IPS-20b (cell line): ENCODE measurements around the gene SF3B3.

Experiments used
- H3K27ac ChIP-seq: one replicate; pipeline ENCODE4 v1.5.1; 2013; ENCODE audit warnings: low read length
- H3K27me3 ChIP-seq: 2 replicates; pipeline ENCODE4 v1.6.1; 2013; ENCODE audit warnings: mild to moderate bottlenecking, low read length, inconsistent platforms; ENCODE audit not compliant: insufficient read depth
- H3K36me3 ChIP-seq: 2 replicates; pipeline ENCODE4 v1.6.1; 2013; ENCODE audit warnings: low read depth, mild to moderate bottlenecking, inconsistent platforms, low read length, moderate library complexity; ENCODE audit not compliant: insufficient read depth
- H3K4me1 ChIP-seq: 2 replicates; pipeline ENCODE4 v1.6.1; 2013; ENCODE audit warnings: mild to moderate bottlenecking, control low read depth, inconsistent platforms, low read length, moderate library complexity; ENCODE audit not compliant: insufficient read depth
- H3K4me3 ChIP-seq: 2 replicates; pipeline ENCODE4 v1.5.1; 2013; ENCODE audit warnings: mild to moderate bottlenecking, low read length, inconsistent platforms
- H3K9ac ChIP-seq: 2 replicates; pipeline ENCODE4 v1.6.1; 2013; ENCODE audit warnings: low read depth, mild to moderate bottlenecking, inconsistent platforms, low read length, moderate library complexity
- H3K9me3 ChIP-seq: 2 replicates; pipeline ENCODE4 v1.6.1; 2013; ENCODE audit warnings: mild to moderate bottlenecking, low read depth, low read length, inconsistent platforms; ENCODE audit not compliant: insufficient read depth

The SF3B3 gene

DNA sequence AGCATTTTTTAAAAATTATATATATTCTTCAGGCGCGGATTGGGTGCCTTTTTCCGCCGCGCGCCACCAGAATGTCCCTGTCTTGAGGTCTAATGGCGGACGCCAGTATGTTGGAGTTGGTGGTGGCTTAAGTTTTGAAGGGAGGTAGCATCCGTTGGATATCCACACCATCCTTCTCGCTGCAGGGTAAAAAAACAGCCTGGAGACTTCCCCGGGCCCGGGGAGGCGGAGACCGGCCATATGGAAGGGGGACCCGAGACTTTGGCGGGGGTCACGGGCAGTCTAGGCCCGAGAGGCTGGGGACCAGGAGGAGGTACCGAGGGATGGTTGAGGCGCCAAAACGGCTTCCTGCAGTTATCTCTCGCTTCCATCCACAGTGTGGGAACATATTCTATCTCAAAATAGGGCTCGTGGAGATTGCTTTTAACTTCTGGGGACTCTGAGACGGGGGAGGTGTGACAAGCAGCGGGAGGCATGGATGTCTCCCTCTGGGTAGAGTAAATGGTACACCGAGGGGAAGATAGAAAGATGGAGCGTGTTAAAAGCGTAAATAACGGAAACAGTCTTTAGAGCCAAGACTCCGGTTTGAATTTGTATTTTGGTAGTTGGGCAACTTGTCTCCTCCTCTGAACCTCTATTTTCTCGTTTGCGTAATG lies at the start of gene SF3B3:
SF3B3 (plus strand) TSS at position 74 of the 656 bp plus-strand sequence. CDS start 2,841 bp downstream, outside the sequence.
- Histone ChIP-seq H3K9ac (peak within 1 kb of the TSS; percentile 100), H3K4me3 (peak within 1 kb of the TSS; percentile 93), H3K27ac (peak within 1 kb of the TSS; percentile 96), H3K9me3 (no peaks in the 10 kb centered on the region), H3K36me3 (peaks cover 37% of the 10 kb centered on the region), H3K4me1 (peaks cover 9% of the 10 kb centered on the region; the same call in 1 of the 2 replicates), H3K27me3 (no peaks in the 10 kb centered on the region)

GRCh38 chr16:70474320-70475053 lies 49.1 kb upstream of the SF3B3 start:
- H3K9me3 ChIP-seq = no peaks in the 10 kb centered on the region
- no peaks in the 10 kb centered on the region for H3K4me1 ChIP-seq
- H3K4me3 ChIP-seq = no peak overlapping the region
- H3K36me3 ChIP-seq = peaks cover under 1% of the 10 kb centered on the region; the same call in 1 of the 2 replicates
- no peaks in the 10 kb centered on the region for H3K27me3 ChIP-seq
- no peak overlapping the region for H3K9ac ChIP-seq
- no peak overlapping the region for H3K27ac ChIP-seq

DNA sequence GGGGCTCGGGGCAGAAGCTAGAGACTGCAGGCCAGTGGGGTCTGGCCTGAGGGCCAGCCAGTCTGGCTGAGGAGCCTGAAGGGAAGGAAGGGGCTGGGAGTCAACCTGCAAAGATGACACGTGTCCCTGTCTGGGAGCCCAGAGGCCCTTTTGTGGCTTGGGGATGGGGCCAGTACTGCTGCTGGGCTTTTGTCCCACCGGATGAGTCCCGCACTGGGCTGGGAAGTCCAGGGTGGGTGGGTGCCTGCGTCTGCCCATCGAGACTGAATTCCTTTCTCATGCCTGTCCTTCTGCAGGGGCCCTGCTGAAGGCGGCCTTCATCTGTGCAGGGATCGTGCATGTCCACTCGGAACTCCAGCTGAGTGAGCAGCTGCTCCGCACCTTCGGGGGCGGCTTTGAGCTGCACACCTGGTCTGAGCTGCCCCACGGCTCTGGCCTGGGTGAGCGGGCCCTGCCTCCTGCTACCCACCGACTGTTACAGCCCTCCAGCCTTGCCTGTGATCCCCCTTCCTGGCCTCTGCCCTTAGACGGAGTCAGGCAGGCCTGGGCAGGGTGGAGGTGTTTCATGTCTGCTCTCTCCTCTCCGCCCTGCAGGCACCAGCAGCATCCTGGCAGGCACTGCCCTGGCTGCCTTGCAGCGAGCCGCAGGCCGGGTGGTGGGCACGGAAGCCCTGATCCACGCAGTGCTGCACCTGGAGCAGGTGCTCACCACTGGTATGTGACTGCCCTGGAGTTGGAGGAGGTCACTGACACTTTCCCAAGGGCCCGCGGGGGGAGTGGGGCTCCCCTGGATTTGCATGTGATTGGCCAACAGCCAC lies 48.4 kb upstream of the SF3B3 start:
- Histone ChIP-seq H3K27me3 (no peaks in the 10 kb centered on the region), H3K9me3 (no peaks in the 10 kb centered on the region), H3K36me3 (peaks cover 9% of the 10 kb centered on the region), H3K9ac (no peak overlapping the region), H3K27ac (no peak overlapping the region), H3K4me1 (no peaks in the 10 kb centered on the region), H3K4me3 (no peak overlapping the region)

GRCh38 chr16:70476272-70477020 lies 47.2 kb upstream of the SF3B3 start:
- Histone ChIP-seq H3K9me3 (no peaks in the 10 kb centered on the region), H3K4me1 (no peaks in the 10 kb centered on the region), H3K27me3 (no peaks in the 10 kb centered on the region), H3K9ac (no peak overlapping the region), H3K27ac (no peak overlapping the region), H3K4me3 (no peak overlapping the region), H3K36me3 (peaks cover 20% of the 10 kb centered on the region)

GRCh38 chr16:70478169-70478568 lies 45.4 kb upstream of the SF3B3 start:
- Histone ChIP-seq H3K9me3 (no peaks in the 10 kb centered on the region), H3K9ac (no peak overlapping the region), H3K27me3 (no peaks in the 10 kb centered on the region), H3K36me3 (peaks cover 31% of the 10 kb centered on the region), H3K4me3 (no peak overlapping the region), H3K27ac (no peak overlapping the region), H3K4me1 (no peaks in the 10 kb centered on the region)

- Histone ChIP-seq H3K27ac (no peak overlapping the region), H3K4me3 (no peak overlapping the region), H3K9ac (no peak overlapping the region), H3K4me1 (no peaks in the 10 kb centered on the region), H3K9me3 (no peaks in the 10 kb centered on the region), H3K27me3 (no peaks in the 10 kb centered on the region), H3K36me3 (peaks cover 38% of the 10 kb centered on the region)
Observed at GRCh38 chr16:70478912-70479341, 44.7 kb upstream of the SF3B3 start.

GRCh38 chr16:70480127-70481105 lies 43.2 kb upstream of the SF3B3 start:
- H3K36me3 ChIP-seq = peaks cover 39% of the 10 kb centered on the region
- no peaks in the 10 kb centered on the region for H3K9me3 ChIP-seq
- no peak overlapping the region for H3K9ac ChIP-seq
- no peak overlapping the region for H3K27ac ChIP-seq
- H3K4me3 ChIP-seq = no peak overlapping the region
- no peaks in the 10 kb centered on the region for H3K4me1 ChIP-seq
- no peaks in the 10 kb centered on the region for H3K27me3 ChIP-seq

DNA sequence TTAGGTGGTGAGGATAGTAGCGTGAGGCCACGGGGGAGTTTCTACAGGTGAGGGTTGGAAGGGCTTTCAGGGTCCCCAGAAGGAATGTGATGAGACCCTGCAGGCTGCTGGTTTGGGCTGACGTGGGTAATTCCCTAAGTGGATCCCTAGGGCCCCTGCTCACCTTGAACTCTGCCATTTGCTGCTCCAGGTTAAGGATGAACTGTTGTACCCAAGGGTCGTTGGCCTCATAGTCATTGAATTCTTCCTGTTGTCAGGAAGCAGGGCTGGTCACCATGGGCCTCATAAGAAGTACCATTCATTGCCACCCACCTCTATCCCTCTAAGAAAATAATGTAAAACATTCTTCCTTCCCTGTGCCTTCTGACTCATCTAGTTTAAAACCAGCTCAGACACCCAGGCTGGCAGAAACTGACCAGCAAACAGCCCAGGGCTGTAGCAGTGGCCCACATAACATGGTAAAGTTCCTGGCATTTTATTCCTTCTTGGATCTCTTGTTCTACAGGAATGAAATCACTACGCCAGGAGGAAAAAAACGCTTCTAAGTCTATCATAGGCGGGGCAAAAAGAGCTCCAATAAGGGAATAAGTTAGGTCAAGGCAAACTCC lies 41.6 kb upstream of the SF3B3 start:
- peaks cover 43% of the 10 kb centered on the region for H3K36me3 ChIP-seq
- no peaks in the 10 kb centered on the region for H3K4me1 ChIP-seq
- H3K27ac ChIP-seq = no peak overlapping the region
- no peak overlapping the region for H3K9ac ChIP-seq
- no peaks in the 10 kb centered on the region for H3K9me3 ChIP-seq
- H3K4me3 ChIP-seq = no peak overlapping the region
- no peaks in the 10 kb centered on the region for H3K27me3 ChIP-seq

- peaks cover 43% of the 10 kb centered on the region for H3K36me3 ChIP-seq
- no peak overlapping the region for H3K27ac ChIP-seq
- no peak overlapping the region for H3K9ac ChIP-seq
Observed at GRCh38 chr16:70482624-70483023, 41.0 kb upstream of the SF3B3 start.

GRCh38 chr16:70483426-70483825 lies 40.2 kb upstream of the SF3B3 start:
- Histone ChIP-seq H3K36me3 (peaks cover 43% of the 10 kb centered on the region), H3K27ac (no peak overlapping the region), H3K4me3 (no peak overlapping the region), H3K4me1 (no peaks in the 10 kb centered on the region), H3K9me3 (no peaks in the 10 kb centered on the region), H3K27me3 (no peaks in the 10 kb centered on the region), H3K9ac (no peak overlapping the region)

More at GRCh38 chr16:70482624-70483023, 41.0 kb upstream of the SF3B3 start:
- Histone ChIP-seq H3K27me3 (no peaks in the 10 kb centered on the region), H3K9me3 (no peaks in the 10 kb centered on the region), H3K4me1 (no peaks in the 10 kb centered on the region), H3K4me3 (no peak overlapping the region)
